ENCODE measurements around the gene MED13.

- TF ChIP-seq ZSCAN29 (IDR thresholded peaks at IDR 0.05) (no peak), CSDE1 (IDR thresholded peaks at IDR 0.05) (no peak), KDM1A (IDR thresholded peaks at IDR 0.05) (no peak), CTCF (IDR thresholded peaks at IDR 0.05 in 2 of 3, conservative IDR thresholded peaks at IDR 0.05 in 1 of 3; ENCODE audit: insufficient read depth in 2 of 3, low read depth in 1 of 3, low read length in 3 of 3) (no peak), BHLHE40 (IDR thresholded peaks at IDR 0.05; ENCODE audit: low read length) (no peak), GABPA (tag; conservative IDR thresholded peaks at IDR 0.05; ENCODE audit: low read depth) (no peak)
These were observed 96.3 kb downstream of the MED13 start for GRCh38 chr17:61968757-61969156.
